HepG2 (cell line): ENCODE measurements around the gene SWSAP1. TPM values are rescaled to one million over a fixed set of nuclear protein-coding genes. Genes with fewer than 3 reads are reported as not detected.
A peak's percentile ranks its signal among the peaks of the same experiment; 100 is the strongest.

ENCODE experiments used
- CERS6 ChIP-seq: sonication (generic); formaldehyde crosslinking; IDR thresholded peaks from 2 replicates; pipeline ENCODE4 v1.5.0; 2020; ENCODE audit warnings: missing genetic modification reagents
- FOXA3 ChIP-seq: IDR thresholded peaks from 2 replicates; pipeline ENCODE4 v1.6.1; 2016; ENCODE audit warnings: missing genetic modification reagents, missing compliant biosample characterization
- GATA4 ChIP-seq: sonication (generic); IDR thresholded peaks from 2 replicates; pipeline ENCODE4 v1.6.1; 2016; ENCODE audit warnings: antibody characterized with exemption, low read depth, borderline replicate concordance
- HDAC1 ChIP-seq: sonication (generic); formaldehyde crosslinking; IDR thresholded peaks from 2 replicates; pipeline ENCODE4 v1.5.1; 2020; ENCODE audit warnings: mild to moderate bottlenecking, missing genetic modification reagents
- HNRNPLL ChIP-seq: fragments of 200-400 bp; formaldehyde crosslinking; IDR thresholded peaks from 2 replicates; pipeline ENCODE4 v1.6.1; 2017; ENCODE audit warnings: mild to moderate bottlenecking, low read depth, low read length; ENCODE audit not compliant: poor library complexity, severe bottlenecking
- HOXA5 ChIP-seq: sonication (generic); formaldehyde crosslinking; IDR thresholded peaks from 2 replicates; pipeline ENCODE4 v1.4.0; 2020; ENCODE audit warnings: missing genetic modification reagents
- MAZ ChIP-seq, 2 experiments: sonication (generic) in 1 of 2; formaldehyde crosslinking in 1 of 2; IDR thresholded peaks; 2 replicates each; pipeline versions ENCODE4 v1.5.0 to v1.6.1; 2012 to 2020; ENCODE audit warnings: low read depth in 2 of 2, mild to moderate bottlenecking in 2 of 2, borderline replicate concordance in 1 of 2, improper control_type of control experiment in 1 of 2, low read length in 1 of 2, missing genetic modification reagents in 1 of 2, moderate library complexity in 1 of 2
- NR2F1 ChIP-seq, 2 experiments: fragments of 450-650 bp in 1 of 2; formaldehyde crosslinking in 1 of 2; IDR thresholded peaks; 2 replicates each; pipeline versions ENCODE4 v1.5.0 to v1.6.1; 2016 to 2020; ENCODE audit warnings: mild to moderate bottlenecking in 1 of 2, missing compliant biosample characterization in 1 of 2, missing genetic modification reagents in 1 of 2, moderate library complexity in 1 of 2
- NR2F6 ChIP-seq, 2 experiments: IDR thresholded peaks; 2 replicates each; pipeline ENCODE4 v1.6.1; 2016; ENCODE audit warnings: antibody characterized with exemption in 1 of 2, mild to moderate bottlenecking in 1 of 2
- POLR2AphosphoS5 ChIP-seq: IDR thresholded peaks from 2 replicates; pipeline ENCODE4 v1.6.1; 2012; ENCODE audit warnings: low read depth, low read length
- SPEN ChIP-seq: sonication (generic); formaldehyde crosslinking; IDR thresholded peaks from 2 replicates; pipeline ENCODE4 v1.5.1; 2020; ENCODE audit warnings: low read depth, mild to moderate bottlenecking, missing genetic modification reagents
- TFAP4 ChIP-seq: sonication (generic); IDR thresholded peaks from 2 replicates; pipeline ENCODE4 v1.6.1; 2016; ENCODE audit warnings: low read depth, borderline replicate concordance
- ZFP36L1 ChIP-seq: sonication (generic); formaldehyde crosslinking; IDR thresholded peaks from 2 replicates; pipeline ENCODE4 v1.8.0; 2022; ENCODE audit warnings: mild to moderate bottlenecking, missing genetic modification reagents, moderate library complexity
- ZNF142 ChIP-seq: sonication (generic); formaldehyde crosslinking; IDR thresholded peaks from 2 replicates; pipeline ENCODE4 v1.4.0; 2020; ENCODE audit warnings: missing genetic modification reagents
- ZNF18 ChIP-seq: sonication (generic); formaldehyde crosslinking; IDR thresholded peaks from 2 replicates; pipeline ENCODE4 v1.8.0; 2022; ENCODE audit warnings: mild to moderate bottlenecking, missing genetic modification reagents; ENCODE audit not compliant: insufficient replicate concordance
- ZNF383 ChIP-seq: sonication (generic); formaldehyde crosslinking; IDR thresholded peaks from 2 replicates; pipeline ENCODE4 v1.4.0; 2020; ENCODE audit warnings: missing genetic modification reagents, mild to moderate bottlenecking, borderline replicate concordance
- ZNF563 ChIP-seq: sonication (generic); formaldehyde crosslinking; IDR thresholded peaks from 2 replicates; pipeline ENCODE4 v1.8.0; 2022; ENCODE audit warnings: mild to moderate bottlenecking, moderate library complexity, missing genetic modification reagents
- ZSCAN30 ChIP-seq: sonication (generic); formaldehyde crosslinking; IDR thresholded peaks from 2 replicates; pipeline ENCODE4 v1.5.0; 2020; ENCODE audit warnings: mild to moderate bottlenecking, missing genetic modification reagents
- polyA plus RNA-seq, 8 experiments: library from polyadenylated mRNA; depleted of rRNA in 3 of 8; stranded (reverse) in 7 of 8; unstranded in 1 of 8; fragments of >200 nt; fragmentation: Illumina TruSeq in 4 of 8; extraction: Trizol in 4 of 8; gene quantifications; 2 replicates each; pipeline versions ENCODE4 v1.2.1 to v1.2.3, GENCODE V29; 2011 to 2016; ENCODE audit warnings: low read depth in 4 of 8, missing spikeins in 1 of 8, mixed read lengths in 1 of 8; ENCODE audit not compliant: insufficient read depth in 1 of 8
- total RNA-seq, 5 experiments: library from RNA; depleted of rRNA; stranded (reverse); fragments of >200 nt; fragmentation: Illumina TruSeq; extraction: Trizol; gene quantifications; 2 replicates each; pipeline ENCODE4 v1.2.3, GENCODE V29; 2016; ENCODE audit warnings: low read depth in 1 of 5

The SWSAP1 gene
- total and polyA plus RNA-seq, 2 of the 13 experiments (the other 11 are each of a cell fraction or from before 2014, with no cell fraction given), result 2.7 to 3.3 TPM

- TF ChIP-seq FOXA3, result 0 out of 2 replicates have a peak, but pooled peaks have one; percentile 8
- no peak for TF ChIP-seq CERS6 (CRISPR knock-in tag)
- TF ChIP-seq NR2F6 (IDR thresholded peaks at IDR 0.05), result no peak
- TF ChIP-seq NR2F6 (CRISPR knock-in tag; IDR thresholded peaks at IDR 0.05), result peak; percentile 41; the same call in 1 of the 2 replicates
- TF ChIP-seq NR2F1 (CRISPR knock-in tag; IDR thresholded peaks at IDR 0.05), result peak in 1 of 2 experiments; percentile 36; a peak in 1 of 4 replicates
- no peak for TF ChIP-seq HDAC1 (CRISPR knock-in tag)
- peak; percentile 48 for TF ChIP-seq ZNF18 (CRISPR knock-in tag)
- no peak for TF ChIP-seq ZNF383 (CRISPR knock-in tag)
- TF ChIP-seq POLR2AphosphoS5, result peak; percentile 43; the same call in 1 of the 2 replicates
- TF ChIP-seq ZNF563 (CRISPR knock-in tag), result peak; percentile 41; the same call in 1 of the 2 replicates
- TF ChIP-seq SPEN (CRISPR knock-in tag), result peak; percentile 56; the same call in 1 of the 2 replicates
- no peak for TF ChIP-seq ZSCAN30
- TF ChIP-seq ZFP36L1 (CRISPR knock-in tag), result no peak
- TF ChIP-seq ZNF142, result 0 out of 2 replicates have a peak, but pooled peaks have one; percentile 27
- peak; percentile 46; the same call in 1 of the 2 replicates for TF ChIP-seq HOXA5 (CRISPR knock-in tag)
- TF ChIP-seq TFAP4, result 0 out of 2 replicates have a peak, but pooled peaks have one; percentile 4
- TF ChIP-seq HNRNPLL, result peak; percentile 71
- TF ChIP-seq MAZ (IDR thresholded peaks at IDR 0.05; ENCODE audit: borderline replicate concordance, low read depth, low read length), result peak; percentile 57
- no peak for TF ChIP-seq MAZ (CRISPR knock-in tag; IDR thresholded peaks at IDR 0.05; ENCODE audit: low read depth)
- TF ChIP-seq GATA4, result peak; percentile 23; the same call in 1 of the 2 replicates
These were observed 35.0 kb upstream of the SWSAP1 start, which contains the start of gene RAB3D (continued) for GRCh38 chr19:11339254-11340098.
